Trophoblast cell (in vitro differentiated cells and primary cell): Measurements from ENCODE around the gene NPAS1.

Experiments
- DNase-seq, 2 donors: peaks; one replicate each; pipeline ENCODE4 v3.0.0-alpha.2; 2016
- H2AFZ ChIP-seq: 2 replicates; pipeline ENCODE4 v1.6.1; 2013; ENCODE audit warnings: low read length, moderate library complexity, mild to moderate bottlenecking; ENCODE audit not compliant: insufficient read depth, poor library complexity
- H2AK5ac ChIP-seq: 2 replicates; pipeline ENCODE4 v1.6.1; 2013; ENCODE audit warnings: mild to moderate bottlenecking, low read length
- H2BK120ac ChIP-seq: 2 replicates; pipeline ENCODE4 v1.6.1; 2013; ENCODE audit warnings: low read length, mild to moderate bottlenecking, moderate library complexity; ENCODE audit not compliant: insufficient read depth, poor library complexity
- H2BK12ac ChIP-seq: 2 replicates; pipeline ENCODE4 v1.6.1; 2013; ENCODE audit warnings: mild to moderate bottlenecking, low read length, moderate library complexity
- H2BK5ac ChIP-seq: 2 replicates; pipeline ENCODE4 v1.6.1; 2013; ENCODE audit warnings: low read length, low read depth, moderate library complexity, mild to moderate bottlenecking; ENCODE audit not compliant: poor library complexity
- H3K14ac ChIP-seq: 2 replicates; pipeline ENCODE4 v1.6.1; 2013; ENCODE audit warnings: mild to moderate bottlenecking, low read length
- H3K18ac ChIP-seq: 2 replicates; pipeline ENCODE4 v1.6.1; 2013; ENCODE audit warnings: mild to moderate bottlenecking, low read length
- H3K23ac ChIP-seq: 2 replicates; pipeline ENCODE4 v1.6.1; 2013; ENCODE audit warnings: low read length
- H3K27ac ChIP-seq: 2 replicates; pipeline ENCODE4 v1.5.1; 2013; ENCODE audit warnings: low read depth, mild to moderate bottlenecking, inconsistent platforms, low read length, moderate library complexity
- H3K27me3 ChIP-seq: 2 replicates; pipeline ENCODE4 v1.6.1; 2013; ENCODE audit warnings: inconsistent platforms, mild to moderate bottlenecking, low read length, moderate library complexity; ENCODE audit not compliant: insufficient read depth
- H3K36me3 ChIP-seq, 2 experiments: 1 replicate in 1 of 2; 2 replicates in 1 of 2; pipeline ENCODE4 v1.6.1; 2013; ENCODE audit warnings: low read length in 2 of 2, mild to moderate bottlenecking in 2 of 2, moderate library complexity in 1 of 2; ENCODE audit not compliant: insufficient read depth in 2 of 2, control insufficient read depth in 1 of 2
- H3K4ac ChIP-seq: 2 replicates; pipeline ENCODE4 v1.6.1; 2013; ENCODE audit warnings: low read depth, mild to moderate bottlenecking, low read length, moderate library complexity
- H3K4me1 ChIP-seq, 2 experiments: 1 replicate in 1 of 2; 2 replicates in 1 of 2; pipeline ENCODE4 v1.6.1; 2013; ENCODE audit warnings: low read length in 2 of 2, mild to moderate bottlenecking in 2 of 2, moderate library complexity in 1 of 2; ENCODE audit not compliant: insufficient read depth in 2 of 2, control insufficient read depth in 1 of 2
- H3K4me2 ChIP-seq: 2 replicates; pipeline ENCODE4 v1.6.1; 2013; ENCODE audit warnings: inconsistent platforms, mild to moderate bottlenecking, low read length, moderate library complexity
- H3K4me3 ChIP-seq: 2 replicates; pipeline ENCODE4 v1.5.1; 2013; ENCODE audit warnings: mild to moderate bottlenecking, low read depth, low read length, inconsistent platforms
- H3K79me1 ChIP-seq: one replicate; pipeline ENCODE4 v1.6.1; 2013; ENCODE audit warnings: low read length
- H3K79me2 ChIP-seq: 2 replicates; pipeline ENCODE4 v1.6.1; 2013; ENCODE audit warnings: low read length, mild to moderate bottlenecking; ENCODE audit not compliant: control insufficient read depth, insufficient read depth, poor library complexity
- H3K9ac ChIP-seq: 2 replicates; pipeline ENCODE4 v1.6.1; 2013; ENCODE audit warnings: mild to moderate bottlenecking, low read length
- H3K9me3 ChIP-seq: 2 replicates; pipeline ENCODE4 v1.6.1; 2013; ENCODE audit warnings: low read depth, mild to moderate bottlenecking, control low read depth, inconsistent platforms, low read length; ENCODE audit not compliant: insufficient read depth
- H4K12ac ChIP-seq: 2 replicates; pipeline ENCODE4 v1.6.1; 2013; ENCODE audit warnings: low read depth, mild to moderate bottlenecking, low read length, moderate library complexity
- H4K8ac ChIP-seq: 2 replicates; pipeline ENCODE4 v1.6.1; 2013; ENCODE audit warnings: low read depth, mild to moderate bottlenecking, low read length, moderate library complexity
- H4K91ac ChIP-seq: one replicate; pipeline ENCODE4 v1.6.1; 2013; ENCODE audit warnings: low read depth, mild to moderate bottlenecking, low read length, moderate library complexity
- WGBS: extraction: QIAGEN DNeasy Blood & Tissue Kit; methylation state at CpG from one replicate; pipeline ENCODE4 v1.1.7; 2013; ENCODE audit warnings: missing lambda C conversion rate; ENCODE audit not compliant: insufficient read length, insufficient coverage; ENCODE audit errors: extremely low coverage; 5-methylcytosine and 5-hydroxymethylcytosine counted together

The NPAS1 gene

DNA sequence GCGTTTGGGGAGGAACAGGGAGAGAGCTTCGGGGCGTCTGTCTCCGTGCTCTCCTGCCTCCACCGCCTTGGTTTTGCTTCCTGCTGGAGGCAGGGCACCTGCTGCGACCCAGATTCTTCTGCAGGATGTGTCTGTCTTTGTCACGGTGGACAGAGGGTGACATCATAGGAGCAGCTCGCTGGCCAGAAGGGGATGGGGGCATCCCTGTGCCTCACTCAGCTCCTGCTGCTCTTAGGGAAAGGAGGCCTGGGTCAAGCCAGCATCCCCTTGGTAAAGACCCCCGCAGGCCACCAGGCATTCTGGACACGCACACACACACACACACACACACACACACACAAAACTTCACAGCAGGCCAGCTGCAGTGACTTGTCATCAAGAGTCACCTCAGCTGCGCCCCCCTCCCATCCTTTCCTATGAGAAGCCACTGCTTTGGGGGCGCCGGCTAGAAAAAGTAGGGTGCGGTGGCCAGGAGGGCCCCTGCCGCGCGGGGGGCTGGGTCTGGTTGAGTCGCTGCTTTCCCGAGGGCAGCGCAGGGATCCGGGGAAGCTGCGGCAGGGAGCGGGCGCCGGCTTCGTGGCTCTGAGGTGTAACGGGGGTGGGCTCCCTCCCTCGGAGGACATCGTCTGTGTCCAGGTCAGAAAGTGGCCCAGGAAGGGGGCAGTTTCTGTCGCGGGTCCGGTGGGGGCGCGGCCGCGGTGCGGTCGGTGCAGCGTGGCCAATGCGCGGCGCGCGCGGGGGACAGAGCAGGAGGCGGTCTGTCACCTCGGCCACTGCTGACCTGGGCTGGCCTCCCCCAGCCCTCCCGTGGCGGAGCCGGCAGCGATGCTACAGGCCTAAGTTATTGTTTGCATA lies 15.8 kb upstream of the NPAS1 start:
- DNase-seq, result no peak
- Histone ChIP-seq H2AK5ac (no peak overlapping the region), H2BK120ac (no peak overlapping the region), H2AFZ (no peak overlapping the region), H3K27ac (no peak overlapping the region), H3K27me3 (no peaks in the 10 kb centered on the region), H4K12ac (no peak overlapping the region), H3K4me3 (no peak overlapping the region), H3K18ac (no peak overlapping the region), H3K79me2 (no peaks in the 10 kb centered on the region), H3K9me3 (no peaks in the 10 kb centered on the region), H3K4me2 (no peak overlapping the region), H2BK12ac (no peak overlapping the region), H4K91ac (no peak overlapping the region), H3K36me3 (peaks cover 27 to 37% of the 10 kb centered on the region in 2 experiments), H3K4ac (no peak overlapping the region), H3K23ac (no peak overlapping the region), H2BK5ac (no peak overlapping the region), H3K14ac (no peak overlapping the region), H3K9ac (no peak overlapping the region), H4K8ac (no peak overlapping the region), H3K79me1 (no peaks in the 10 kb centered on the region), H3K4me1 (no peaks in the 10 kb centered on the region)
- WGBS, result no CpG with 5 or more reads among the region's 51 CpGs

DNA sequence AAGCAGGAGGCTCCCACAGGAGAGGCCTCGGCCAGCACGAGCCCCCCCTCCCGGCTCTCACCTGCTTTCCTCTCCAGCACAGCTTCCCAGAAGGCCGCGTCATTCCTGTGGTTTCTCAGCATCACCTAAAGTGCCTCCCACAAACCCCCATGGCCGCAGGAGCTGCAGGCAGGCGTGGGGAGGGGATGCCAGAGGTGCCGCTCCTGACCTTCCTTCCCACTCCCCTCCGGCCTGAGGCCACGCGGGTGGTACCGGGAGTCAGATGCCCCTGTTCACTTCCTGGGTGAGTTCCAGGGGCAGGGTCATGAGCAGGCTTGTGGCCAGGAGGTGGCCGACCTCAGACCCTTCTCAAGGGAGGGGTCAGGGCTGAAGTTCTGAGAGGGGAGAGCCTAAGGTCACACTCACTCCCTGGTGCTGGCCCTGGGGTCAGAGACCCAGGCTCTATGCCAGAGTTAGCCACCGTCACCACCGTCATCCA lies 14.4 kb upstream of the NPAS1 start:
- no peak overlapping the region for H3K4ac ChIP-seq
- no CpG with 5 or more reads among the region's 15 CpGs for whole genome bisulfite sequencing
- no peak overlapping the region for H3K14ac ChIP-seq

DNA sequence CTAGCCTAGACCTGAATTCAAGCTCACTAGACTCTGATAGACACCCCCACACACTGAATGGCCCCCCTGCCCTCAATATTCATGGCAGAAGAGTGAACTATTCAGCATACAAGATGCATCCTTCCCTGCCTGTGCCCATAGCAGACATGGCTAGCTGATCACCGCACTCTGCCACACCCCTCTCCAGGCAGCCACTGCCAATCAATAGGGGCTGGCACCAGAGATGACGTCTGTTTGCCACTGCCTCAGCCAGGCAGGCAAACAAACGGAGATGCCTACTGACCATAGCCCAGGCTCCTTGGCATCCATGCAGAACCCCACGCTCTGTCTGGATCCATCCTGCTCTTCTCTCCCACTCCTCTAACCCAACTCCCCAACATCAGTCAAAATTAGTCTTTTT lies 13.8 kb upstream of the NPAS1 start:
- Histone ChIP-seq H3K4me1 (no peaks in the 10 kb centered on the region), H3K23ac (no peak overlapping the region), H3K36me3 (peaks cover 8 to 17% of the 10 kb centered on the region in 2 experiments), H3K79me1 (no peaks in the 10 kb centered on the region), H3K4ac (no peak overlapping the region), H4K91ac (no peak overlapping the region), H3K9me3 (no peaks in the 10 kb centered on the region), H3K4me3 (no peak overlapping the region), H3K4me2 (no peak overlapping the region), H2BK120ac (no peak overlapping the region), H3K14ac (no peak overlapping the region), H4K8ac (no peak overlapping the region), H2BK5ac (no peak overlapping the region), H3K27me3 (no peaks in the 10 kb centered on the region), H3K9ac (no peak overlapping the region), H2AFZ (no peak overlapping the region), H2AK5ac (no peak overlapping the region), H3K79me2 (no peaks in the 10 kb centered on the region), H4K12ac (no peak overlapping the region), H3K18ac (no peak overlapping the region), H2BK12ac (no peak overlapping the region), H3K27ac (no peak overlapping the region)
- no CpG with 5 or more reads among the region's 4 CpGs for WGBS
- DNase-seq, result no peak

More for the DNA sequence above, 14.4 kb upstream of the NPAS1 start:
- Histone ChIP-seq H3K9ac (no peak overlapping the region), H2BK5ac (no peak overlapping the region), H2AK5ac (no peak overlapping the region), H2AFZ (no peak overlapping the region), H4K8ac (no peak overlapping the region), H2BK12ac (no peak overlapping the region), H3K9me3 (no peaks in the 10 kb centered on the region), H3K4me3 (no peak overlapping the region), H3K4me1 (no peaks in the 10 kb centered on the region), H4K12ac (no peak overlapping the region), H4K91ac (no peak overlapping the region), H3K18ac (no peak overlapping the region), H3K27me3 (no peaks in the 10 kb centered on the region), H3K27ac (no peak overlapping the region), H3K79me1 (no peaks in the 10 kb centered on the region), H3K23ac (no peak overlapping the region), H3K4me2 (no peak overlapping the region), H3K79me2 (no peaks in the 10 kb centered on the region), H3K36me3 (peaks cover 14 to 24% of the 10 kb centered on the region in 2 experiments), H2BK120ac (no peak overlapping the region)
- no peak for DNase-seq

DNA sequence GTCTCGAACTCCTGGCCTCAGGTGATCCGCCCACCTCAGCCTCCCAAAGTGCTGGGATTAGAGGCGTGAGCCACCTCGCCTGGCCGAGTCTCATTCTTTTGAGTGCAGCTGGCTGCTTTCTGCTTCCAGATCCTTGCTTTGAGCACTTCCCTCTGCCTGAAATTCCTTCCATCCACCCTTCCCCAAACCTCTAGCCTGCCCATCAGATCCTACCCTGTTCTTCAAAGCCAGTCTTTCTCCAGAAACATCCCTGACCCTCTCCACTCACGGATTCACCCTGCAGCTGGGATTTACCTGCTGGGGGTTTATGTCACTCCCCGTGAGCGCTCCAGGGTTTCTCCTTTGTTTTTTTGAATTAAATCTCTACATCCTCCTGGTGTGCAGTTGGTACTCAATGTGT lies 13.1 kb upstream of the NPAS1 start:
- Histone ChIP-seq H3K18ac (no peak overlapping the region), H3K4me2 (no peak overlapping the region), H2AFZ (no peak overlapping the region), H3K9me3 (no peaks in the 10 kb centered on the region), H3K79me1 (no peaks in the 10 kb centered on the region), H3K36me3 (peaks cover 5 to 11% of the 10 kb centered on the region in 2 experiments), H4K91ac (no peak overlapping the region), H3K14ac (no peak overlapping the region), H2BK5ac (no peak overlapping the region), H3K27me3 (no peaks in the 10 kb centered on the region), H3K27ac (no peak overlapping the region), H3K4me1 (no peaks in the 10 kb centered on the region), H3K9ac (no peak overlapping the region), H3K4me3 (no peak overlapping the region), H3K4ac (no peak overlapping the region), H2BK120ac (no peak overlapping the region), H2BK12ac (no peak overlapping the region), H2AK5ac (no peak overlapping the region), H4K8ac (no peak overlapping the region), H3K79me2 (no peaks in the 10 kb centered on the region), H4K12ac (no peak overlapping the region), H3K23ac (no peak overlapping the region)
- no peak for DNase-seq
- WGBS, result no CpG with 5 or more reads among the region's 8 CpGs
